CD14-positive monocyte (primary cell): ENCODE results near the gene HTR2A. TPM values are rescaled to one million over a fixed set of nuclear protein-coding genes. Genes with fewer than 3 reads are reported as not detected.

ENCODE experiments used
- DNase-seq, 3 donors: peaks; one replicate each; pipeline ENCODE4 v3.0.0-alpha.2; 2011 to 2022
- H2AFZ ChIP-seq: 2 replicates; pipeline ENCODE4 v1.6.0; 2012; ENCODE audit warnings: mild to moderate bottlenecking, low read depth, low read length, inconsistent platforms; ENCODE audit not compliant: insufficient read depth, poor library complexity, severe bottlenecking
- H3K27ac ChIP-seq, 2 donors: 1 replicate in 1 of 2; 2 replicates in 1 of 2; pipeline ENCODE4 v1.5.1; 2012 to 2013; ENCODE audit warnings: low read length in 2 of 2, control low read depth in 1 of 2, inconsistent platforms in 1 of 2, low read depth in 1 of 2, mild to moderate bottlenecking in 1 of 2
- H3K27me3 ChIP-seq, 2 donors: one replicate each; pipeline versions ENCODE4 v1.6.0 to v1.6.1; 2011 to 2013; ENCODE audit warnings: low read length in 2 of 2; ENCODE audit not compliant: control insufficient read depth in 2 of 2, insufficient read depth in 2 of 2
- H3K36me3 ChIP-seq, 2 donors: replicated peaks in 1 of 2; 1 replicate in 1 of 2; 2 replicates in 1 of 2; pipeline versions ENCODE4 v1.5.1 to v1.6.1; 2012 to 2013; ENCODE audit warnings: low read length in 2 of 2, control low read depth in 1 of 2, inconsistent platforms in 1 of 2, mild to moderate bottlenecking in 1 of 2; ENCODE audit not compliant: insufficient read depth in 2 of 2, control insufficient read depth in 1 of 2
- H3K4me1 ChIP-seq, 2 donors: 1 replicate in 1 of 2; 2 replicates in 1 of 2; pipeline versions ENCODE4 v1.5.1 to v1.6.1; 2012 to 2013; ENCODE audit warnings: low read length in 2 of 2, control low read depth in 1 of 2, inconsistent platforms in 1 of 2, mild to moderate bottlenecking in 1 of 2, moderate library complexity in 1 of 2; ENCODE audit not compliant: insufficient read depth in 2 of 2, control insufficient read depth in 1 of 2
- H3K4me2 ChIP-seq: replicated peaks from 2 replicates; pipeline ENCODE3; 2012; ENCODE audit warnings: low read length, moderate library complexity, mild to moderate bottlenecking; ENCODE audit not compliant: poor library complexity, severe bottlenecking; ENCODE audit errors: extremely low read depth
- H3K4me3 ChIP-seq, 3 experiments: fragments of 200-600 bp in 1 of 3; sonication (generic) in 1 of 3; replicated peaks in 1 of 3; 1 replicate in 2 of 3; 2 replicates in 1 of 3; pipeline ENCODE4 v1.5.1; 2011 to 2013; ENCODE audit warnings: low read length in 3 of 3, mild to moderate bottlenecking in 3 of 3, control low read depth in 2 of 3, low read depth in 2 of 3, inconsistent platforms in 1 of 3, moderate library complexity in 1 of 3
- H3K79me2 ChIP-seq: 2 replicates; pipeline ENCODE4 v1.6.0; 2012; ENCODE audit warnings: mild to moderate bottlenecking, control low read depth, inconsistent platforms, low read length, moderate library complexity; ENCODE audit not compliant: insufficient read depth
- H3K9ac ChIP-seq: 2 replicates; pipeline ENCODE4 v1.6.0; 2017; ENCODE audit warnings: low read length, mild to moderate bottlenecking; ENCODE audit not compliant: insufficient read depth, poor library complexity, severe bottlenecking
- H3K9me3 ChIP-seq, 2 donors: replicated peaks in 1 of 2; 1 replicate in 1 of 2; 2 replicates in 1 of 2; pipeline versions ENCODE4 v1.5.1 to v1.6.1; 2012 to 2013; ENCODE audit warnings: low read length in 2 of 2, control low read depth in 1 of 2; ENCODE audit not compliant: control insufficient read depth in 1 of 2, insufficient read depth in 1 of 2
- H4K20me1 ChIP-seq: 2 replicates; pipeline ENCODE4 v1.6.0; 2012; ENCODE audit warnings: mild to moderate bottlenecking, low read length, control low read depth, moderate library complexity; ENCODE audit not compliant: insufficient read depth
- H3K27ac Mint-ChIP-seq, 7 donors: one replicate each; pipeline ENCODE4 v1.8.0; 2020; ENCODE audit warnings: mild to moderate bottlenecking in 7 of 7, mixed read lengths in 7 of 7, moderate library complexity in 6 of 7, inconsistent platforms in 2 of 7
- H3K27me3 Mint-ChIP-seq, 3 donors: one replicate each; pipeline ENCODE4 v1.8.0; 2021 to 2022; ENCODE audit warnings: low read depth in 3 of 3, mild to moderate bottlenecking in 3 of 3, mixed read lengths in 3 of 3, moderate library complexity in 3 of 3, inconsistent platforms in 1 of 3
- H3K36me3 Mint-ChIP-seq, 2 donors: one replicate each; pipeline ENCODE4 v1.8.0; 2020; ENCODE audit warnings: mixed read lengths in 2 of 2, inconsistent platforms in 1 of 2, mild to moderate bottlenecking in 1 of 2
- H3K4me1 Mint-ChIP-seq: one replicate; pipeline ENCODE4 v1.8.0; 2020; ENCODE audit warnings: mild to moderate bottlenecking, mixed read lengths
- H3K4me3 Mint-ChIP-seq, 2 donors: one replicate each; pipeline ENCODE4 v1.8.0; 2020; ENCODE audit warnings: mild to moderate bottlenecking in 2 of 2, mixed read lengths in 2 of 2, moderate library complexity in 1 of 2
- H3K9me3 Mint-ChIP-seq, 7 donors: one replicate each; pipeline ENCODE4 v1.8.0; 2020 to 2022; ENCODE audit warnings: mixed read lengths in 7 of 7, mild to moderate bottlenecking in 6 of 7, moderate library complexity in 6 of 7, inconsistent platforms in 2 of 7
- WGBS: methylation state at CpG from one replicate; pipeline ENCODE4 v1.1.5; 2013; ENCODE audit warnings: missing lambda C conversion rate; ENCODE audit not compliant: insufficient coverage; 5-methylcytosine and 5-hydroxymethylcytosine counted together
- intact Hi-C, 2 donors: fragments of 100-400 bp; cut with micrococcal nuclease; formaldehyde crosslinking; loops; one replicate each; pipeline versions ENCODE4 v1.15.0 to v1.15.1; 2023
- polyA plus RNA-seq, 3 donors: library from polyadenylated mRNA; depleted of rRNA in 1 of 3; unstranded in 2 of 3; stranded (reverse) in 1 of 3; fragments of 300-500 nt in 2 of 3; fragments of >200 nt in 1 of 3; fragmentation: Illumina TruSeq in 2 of 3; gene quantifications; 1 replicate in 2 of 3; 2 replicates in 1 of 3; pipeline ENCODE4 v1.2.3, GENCODE V29; 2012 to 2021
- TF ChIP-seq, protein P1 (sequence below): fragments of 200-600 bp; IDR thresholded peaks from one replicate; pipeline ENCODE4 v1.8.0; 2022; ENCODE audit warnings: antibody characterized with exemption, mild to moderate bottlenecking

The HTR2A gene
- polyA plus RNA-seq, 3 donors: not detected

DNA sequence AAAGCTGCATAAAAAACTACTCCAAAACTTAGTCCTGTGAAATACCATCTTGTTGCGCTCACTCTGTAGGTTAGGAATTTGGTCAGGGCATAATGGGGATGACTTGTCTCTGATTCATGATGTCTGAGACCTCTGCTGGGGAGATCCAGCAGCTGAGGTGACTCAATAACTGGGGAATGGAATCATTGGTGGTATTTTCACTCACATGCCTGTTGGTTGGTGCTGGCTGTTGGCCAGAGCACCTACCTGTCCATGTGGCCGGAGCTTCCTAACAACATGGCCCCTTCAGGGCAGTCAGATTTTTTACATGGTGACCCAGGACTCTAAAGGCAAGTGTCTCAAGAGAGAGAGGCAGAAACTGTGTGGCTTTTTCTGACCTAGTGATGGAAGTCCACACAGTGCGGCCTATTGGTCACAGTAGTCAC lies 92.5 kb downstream of the HTR2A start:
- no peak overlapping the region for H3K4me2 ChIP-seq
- H4K20me1 ChIP-seq: no peaks in the 10 kb centered on the region
- no peak overlapping the region for H2AFZ ChIP-seq
- no peak overlapping the region for H3K9ac ChIP-seq
- peaks cover 9% of the 10 kb centered on the region in 2 donors for H3K9me3 ChIP-seq
- Mint-ChIP-seq H3K9me3 (peaks cover 8 to 22% (median 15%) of the 10 kb centered on the region in 7 donors), H3K27ac (no peak overlapping the region), H3K36me3 (no peaks in the 10 kb centered on the region), H3K4me1 (peaks cover 2% of the 10 kb centered on the region), H3K4me3 (no peak overlapping the region), H3K27me3 (peaks cover 0 to 3% (median 1%) of the 10 kb centered on the region in 3 donors)
- no peak overlapping the region for H3K4me3 ChIP-seq
- TF ChIP-seq, protein P1, sequence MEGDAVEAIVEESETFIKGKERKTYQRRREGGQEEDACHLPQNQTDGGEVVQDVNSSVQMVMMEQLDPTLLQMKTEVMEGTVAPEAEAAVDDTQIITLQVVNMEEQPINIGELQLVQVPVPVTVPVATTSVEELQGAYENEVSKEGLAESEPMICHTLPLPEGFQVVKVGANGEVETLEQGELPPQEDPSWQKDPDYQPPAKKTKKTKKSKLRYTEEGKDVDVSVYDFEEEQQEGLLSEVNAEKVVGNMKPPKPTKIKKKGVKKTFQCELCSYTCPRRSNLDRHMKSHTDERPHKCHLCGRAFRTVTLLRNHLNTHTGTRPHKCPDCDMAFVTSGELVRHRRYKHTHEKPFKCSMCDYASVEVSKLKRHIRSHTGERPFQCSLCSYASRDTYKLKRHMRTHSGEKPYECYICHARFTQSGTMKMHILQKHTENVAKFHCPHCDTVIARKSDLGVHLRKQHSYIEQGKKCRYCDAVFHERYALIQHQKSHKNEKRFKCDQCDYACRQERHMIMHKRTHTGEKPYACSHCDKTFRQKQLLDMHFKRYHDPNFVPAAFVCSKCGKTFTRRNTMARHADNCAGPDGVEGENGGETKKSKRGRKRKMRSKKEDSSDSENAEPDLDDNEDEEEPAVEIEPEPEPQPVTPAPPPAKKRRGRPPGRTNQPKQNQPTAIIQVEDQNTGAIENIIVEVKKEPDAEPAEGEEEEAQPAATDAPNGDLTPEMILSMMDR: no peak
- H3K27ac ChIP-seq: no peak overlapping the region
- no peak for DNase-seq
- H3K27me3 ChIP-seq: no peaks in the 10 kb centered on the region
- 100% methylated on average over 1 of the region's 3 CpGs for WGBS
- intact Hi-C loops: no loop called here
- H3K4me1 ChIP-seq: no peaks in the 10 kb centered on the region
- no peaks in the 10 kb centered on the region for H3K79me2 ChIP-seq
- H3K36me3 ChIP-seq: no peaks in the 10 kb centered on the region

DNA sequence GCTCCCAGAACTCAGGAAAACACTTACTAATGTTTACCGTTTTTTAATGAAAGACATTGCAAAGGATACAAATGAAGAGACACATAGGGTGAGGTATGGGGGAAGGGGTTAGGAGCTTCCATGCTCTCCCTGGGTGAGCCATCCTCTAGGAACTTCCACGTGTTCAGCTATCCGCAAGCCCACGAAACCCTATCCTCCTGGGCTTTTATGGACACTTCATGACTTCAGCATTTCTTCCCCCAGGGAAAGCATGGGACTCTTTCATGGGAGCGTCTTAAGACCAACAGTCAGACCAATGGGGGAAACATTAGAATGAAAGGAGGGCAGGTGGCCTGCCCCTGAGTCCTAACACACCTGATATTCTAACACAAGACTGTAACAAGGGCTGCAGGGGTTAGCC lies 93.3 kb downstream of the HTR2A start:
- intact Hi-C loops: no loop called here

More for the DNA sequence above, 93.3 kb downstream of the HTR2A start:
- WGBS: no CpG with 5 or more reads among the region's 5 CpGs
- Histone ChIP-seq H3K4me3 (no peak overlapping the region), H2AFZ (no peak overlapping the region), H3K4me2 (no peak overlapping the region), H3K4me1 (no peaks in the 10 kb centered on the region), H3K79me2 (no peaks in the 10 kb centered on the region), H3K36me3 (no peaks in the 10 kb centered on the region), H3K27me3 (no peaks in the 10 kb centered on the region), H3K9me3 (peaks cover 9% of the 10 kb centered on the region in 2 donors), H3K9ac (no peak overlapping the region), H3K27ac (no peak overlapping the region), H4K20me1 (no peaks in the 10 kb centered on the region)
- H3K9me3 Mint-ChIP-seq: peaks cover 8 to 22% (median 15%) of the 10 kb centered on the region in 7 donors
- no peaks in the 10 kb centered on the region for H3K36me3 Mint-ChIP-seq
- H3K4me3 Mint-ChIP-seq: no peak overlapping the region
- TF ChIP-seq, protein P1: no peak
- H3K27ac Mint-ChIP-seq: no peak overlapping the region
- DNase-seq: no peak
- peaks cover 2% of the 10 kb centered on the region for H3K4me1 Mint-ChIP-seq
- peaks cover 0 to 3% (median 1%) of the 10 kb centered on the region in 3 donors for H3K27me3 Mint-ChIP-seq
